Neutrophil (primary cell): ENCODE measurements around the gene MUS81.

Source experiments
- H3K27ac ChIP-seq: fragments of 200-600 bp; sonication (generic); 2 replicates; pipeline ENCODE4 v1.5.1; 2016; ENCODE audit warnings: mild to moderate bottlenecking, moderate library complexity
- H3K27me3 ChIP-seq: fragments of 200-600 bp; sonication (generic); 2 replicates; pipeline ENCODE4 v1.6.0; 2016; ENCODE audit warnings: mild to moderate bottlenecking
- H3K36me3 ChIP-seq: fragments of 200-600 bp; sonication (generic); 2 replicates; pipeline ENCODE4 v1.5.1; 2017
- H3K4me1 ChIP-seq, 2 experiments: fragments of 200-600 bp in 1 of 2; sonication (generic) in 1 of 2; 1 replicate in 1 of 2; 2 replicates in 1 of 2; pipeline versions ENCODE4 v1.5.1 to v1.6.1; 2013 to 2016; ENCODE audit warnings: low read depth in 1 of 2, low read length in 1 of 2, mild to moderate bottlenecking in 1 of 2, moderate library complexity in 1 of 2; ENCODE audit not compliant: control insufficient read depth in 1 of 2, insufficient read depth in 1 of 2
- H3K4me3 ChIP-seq, 2 experiments: fragments of 200-600 bp in 1 of 2; sonication (generic) in 1 of 2; 1 replicate in 1 of 2; 2 replicates in 1 of 2; pipeline ENCODE4 v1.5.1; 2013 to 2016; ENCODE audit warnings: low read depth in 1 of 2, low read length in 1 of 2, mild to moderate bottlenecking in 1 of 2, moderate library complexity in 1 of 2
- H3K9me3 ChIP-seq: fragments of 200-600 bp; sonication (generic); 2 replicates; pipeline ENCODE4 v1.5.1; 2016
- TF ChIP-seq, protein P1 (sequence below): fragments of 200-600 bp; sonication (generic); IDR thresholded peaks from 2 replicates; pipeline ENCODE4 v1.5.1; 2016; ENCODE audit warnings: antibody characterized with exemption

The MUS81 gene

DNA sequence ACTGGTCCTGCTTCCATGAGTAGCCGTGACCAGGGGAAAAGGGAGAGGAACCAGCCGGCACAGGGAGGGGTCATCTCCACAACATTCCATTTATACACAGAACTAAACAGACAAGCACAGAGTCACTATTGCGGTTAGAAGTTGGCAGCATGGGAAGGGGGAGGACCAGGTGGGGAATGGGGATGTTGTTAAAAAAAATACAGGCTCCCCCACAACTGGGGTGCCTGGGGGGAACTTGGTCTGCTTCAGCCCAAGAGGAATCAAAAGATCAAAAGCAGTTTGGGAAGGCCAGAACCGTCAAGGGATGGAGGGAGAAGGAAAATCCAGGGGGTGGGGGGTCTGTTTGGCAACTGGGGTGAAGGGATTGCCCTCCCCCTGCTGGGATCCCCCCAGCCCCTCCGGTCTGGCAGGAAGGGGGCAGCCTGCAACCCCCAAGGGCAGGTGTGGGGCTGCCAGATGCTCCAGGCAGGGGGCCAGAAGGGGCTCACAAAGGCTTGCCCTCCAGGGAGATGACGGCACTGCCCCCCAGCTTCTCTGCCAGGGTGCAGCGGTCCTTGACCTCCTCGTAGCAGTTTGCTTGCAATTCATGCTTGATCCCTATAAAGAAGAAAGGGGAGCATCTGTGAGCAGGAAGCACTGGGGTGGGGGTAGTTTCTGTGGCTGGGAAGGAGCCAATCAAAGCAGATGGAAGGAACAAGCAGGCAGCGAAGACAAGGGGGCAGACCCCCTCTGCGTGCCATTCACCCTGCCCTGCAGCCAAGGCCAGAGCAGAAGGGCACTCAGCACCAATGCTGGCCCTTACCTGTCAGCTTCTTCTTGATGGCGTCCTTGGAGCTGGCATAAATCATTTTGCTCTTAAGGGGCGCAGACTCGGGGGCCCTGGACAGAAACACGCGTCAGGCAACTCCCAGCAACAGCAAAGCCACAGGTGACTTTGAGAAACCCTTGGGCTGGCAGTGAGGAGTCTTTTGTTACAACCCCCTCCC lies 5.1 kb upstream of the MUS81 start:
- no peaks in the 10 kb centered on the region for H3K9me3 ChIP-seq
- H3K27me3 ChIP-seq: no peaks in the 10 kb centered on the region
- peaks cover 62% of the 10 kb centered on the region for H3K36me3 ChIP-seq
- H3K4me1 ChIP-seq: peaks cover 46 to 51% of the 10 kb centered on the region in 2 experiments
- TF ChIP-seq, protein P1, sequence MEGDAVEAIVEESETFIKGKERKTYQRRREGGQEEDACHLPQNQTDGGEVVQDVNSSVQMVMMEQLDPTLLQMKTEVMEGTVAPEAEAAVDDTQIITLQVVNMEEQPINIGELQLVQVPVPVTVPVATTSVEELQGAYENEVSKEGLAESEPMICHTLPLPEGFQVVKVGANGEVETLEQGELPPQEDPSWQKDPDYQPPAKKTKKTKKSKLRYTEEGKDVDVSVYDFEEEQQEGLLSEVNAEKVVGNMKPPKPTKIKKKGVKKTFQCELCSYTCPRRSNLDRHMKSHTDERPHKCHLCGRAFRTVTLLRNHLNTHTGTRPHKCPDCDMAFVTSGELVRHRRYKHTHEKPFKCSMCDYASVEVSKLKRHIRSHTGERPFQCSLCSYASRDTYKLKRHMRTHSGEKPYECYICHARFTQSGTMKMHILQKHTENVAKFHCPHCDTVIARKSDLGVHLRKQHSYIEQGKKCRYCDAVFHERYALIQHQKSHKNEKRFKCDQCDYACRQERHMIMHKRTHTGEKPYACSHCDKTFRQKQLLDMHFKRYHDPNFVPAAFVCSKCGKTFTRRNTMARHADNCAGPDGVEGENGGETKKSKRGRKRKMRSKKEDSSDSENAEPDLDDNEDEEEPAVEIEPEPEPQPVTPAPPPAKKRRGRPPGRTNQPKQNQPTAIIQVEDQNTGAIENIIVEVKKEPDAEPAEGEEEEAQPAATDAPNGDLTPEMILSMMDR: no peak
- peak overlapping the region; percentile 96 for H3K27ac ChIP-seq
- peak overlapping the region in 1 of 2 experiments; percentile 97 for H3K4me3 ChIP-seq

DNA sequence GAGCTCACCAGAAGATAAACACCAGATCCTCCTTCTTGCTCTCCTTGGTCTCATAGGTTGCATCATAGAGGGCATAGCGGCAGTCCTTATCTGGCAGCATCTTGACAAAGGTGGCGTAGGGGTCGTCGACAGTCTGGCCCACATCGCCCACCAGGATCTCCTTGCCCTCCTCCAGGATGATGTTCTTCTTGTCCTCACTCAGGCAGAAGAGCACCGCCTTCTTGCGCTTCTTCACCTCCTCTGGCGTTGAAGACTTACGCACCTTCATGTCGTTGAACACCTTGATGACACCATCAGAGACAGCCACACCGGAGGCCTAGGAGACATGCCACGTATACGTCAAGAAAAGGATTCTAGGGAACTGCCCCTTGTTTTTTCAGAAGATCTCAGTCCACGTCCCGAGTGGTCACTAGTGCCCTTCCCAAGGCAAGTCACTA lies 4.3 kb upstream of the MUS81 start:
- H3K9me3 ChIP-seq: no peaks in the 10 kb centered on the region
- H3K36me3 ChIP-seq: peaks cover 54% of the 10 kb centered on the region
- H3K27me3 ChIP-seq: no peaks in the 10 kb centered on the region
- TF ChIP-seq, protein P1: no peak
- H3K27ac ChIP-seq: peak overlapping the region; percentile 96
- H3K4me3 ChIP-seq: peak overlapping the region; percentile 97 to 98
- peaks cover 52 to 54% of the 10 kb centered on the region in 2 experiments for H3K4me1 ChIP-seq

DNA sequence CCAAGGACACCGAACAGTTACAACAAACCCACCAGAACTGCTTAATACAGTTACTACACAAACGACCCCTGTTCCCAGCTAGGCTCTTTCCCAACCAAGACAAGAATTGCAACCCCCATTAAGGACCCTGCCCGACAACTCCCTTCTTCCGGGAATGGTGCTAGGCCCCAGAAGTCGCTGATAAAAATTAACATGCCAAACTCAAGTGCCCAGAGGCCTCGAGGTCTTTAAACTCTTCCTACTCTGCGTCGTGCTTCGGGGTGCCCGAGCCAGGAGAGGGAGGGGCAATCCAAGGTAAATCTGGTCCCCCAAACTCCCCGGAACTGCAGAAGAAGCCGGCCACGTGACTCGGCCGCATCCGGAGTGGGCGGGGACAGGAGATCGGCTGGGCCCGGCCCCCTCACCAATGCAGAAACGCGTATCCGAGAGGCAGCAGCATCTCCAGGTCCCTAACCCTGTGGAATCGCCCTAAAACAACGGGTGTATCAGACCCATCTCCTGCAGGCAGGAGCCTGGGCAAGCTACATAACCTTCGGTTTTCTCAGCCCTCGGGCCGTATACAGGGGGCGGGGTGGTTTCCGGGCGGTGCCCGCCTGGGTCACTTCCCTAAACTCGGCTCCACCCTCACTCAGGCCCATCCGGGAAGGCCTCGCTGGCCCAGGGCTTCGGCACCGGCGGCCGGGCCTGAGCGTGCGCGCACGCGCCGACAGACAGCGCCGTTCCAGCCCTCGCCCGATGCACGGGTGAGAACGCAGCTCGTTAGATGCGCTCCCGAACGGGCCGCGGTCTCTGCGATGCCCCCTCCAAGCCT lies 3.3 kb upstream of the MUS81 start:
- no peaks in the 10 kb centered on the region for H3K9me3 ChIP-seq
- H3K4me1 ChIP-seq: peaks cover 62 to 63% of the 10 kb centered on the region in 2 experiments
- H3K36me3 ChIP-seq: peaks cover 45% of the 10 kb centered on the region

DNA sequence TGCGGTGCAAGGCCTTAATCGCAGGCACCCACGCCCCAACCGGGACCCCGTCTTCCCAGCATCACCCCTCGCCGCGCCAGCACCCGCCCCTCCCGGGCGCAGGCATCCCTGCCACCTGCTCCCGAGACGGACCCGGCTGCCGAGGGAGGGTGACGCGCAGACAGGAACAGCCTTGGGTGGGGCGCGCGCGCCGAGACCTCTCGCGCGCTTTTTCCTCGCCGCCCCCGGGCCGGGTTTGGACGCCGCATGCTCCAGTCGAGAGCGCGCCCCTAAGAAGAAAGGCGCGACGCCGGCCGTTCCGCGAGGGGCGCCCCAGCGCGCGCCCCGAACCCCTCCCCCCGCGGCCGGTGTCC lies 2.8 kb upstream of the MUS81 start:
- peak overlapping the region; percentile 97 to 98 for H3K4me3 ChIP-seq
- H3K36me3 ChIP-seq: peaks cover 43% of the 10 kb centered on the region
- H3K27ac ChIP-seq: peak overlapping the region; percentile 96
- no peaks in the 10 kb centered on the region for H3K9me3 ChIP-seq
- no peaks in the 10 kb centered on the region for H3K27me3 ChIP-seq
- TF ChIP-seq, protein P1: no peak
- peaks cover 64 to 69% of the 10 kb centered on the region in 2 experiments for H3K4me1 ChIP-seq

More for the DNA sequence above, 3.3 kb upstream of the MUS81 start:
- TF ChIP-seq, protein P1: peak; percentile 23
- peak overlapping the region; percentile 96 for H3K27ac ChIP-seq
- no peaks in the 10 kb centered on the region for H3K27me3 ChIP-seq
- peak overlapping the region; percentile 97 to 98 for H3K4me3 ChIP-seq

DNA sequence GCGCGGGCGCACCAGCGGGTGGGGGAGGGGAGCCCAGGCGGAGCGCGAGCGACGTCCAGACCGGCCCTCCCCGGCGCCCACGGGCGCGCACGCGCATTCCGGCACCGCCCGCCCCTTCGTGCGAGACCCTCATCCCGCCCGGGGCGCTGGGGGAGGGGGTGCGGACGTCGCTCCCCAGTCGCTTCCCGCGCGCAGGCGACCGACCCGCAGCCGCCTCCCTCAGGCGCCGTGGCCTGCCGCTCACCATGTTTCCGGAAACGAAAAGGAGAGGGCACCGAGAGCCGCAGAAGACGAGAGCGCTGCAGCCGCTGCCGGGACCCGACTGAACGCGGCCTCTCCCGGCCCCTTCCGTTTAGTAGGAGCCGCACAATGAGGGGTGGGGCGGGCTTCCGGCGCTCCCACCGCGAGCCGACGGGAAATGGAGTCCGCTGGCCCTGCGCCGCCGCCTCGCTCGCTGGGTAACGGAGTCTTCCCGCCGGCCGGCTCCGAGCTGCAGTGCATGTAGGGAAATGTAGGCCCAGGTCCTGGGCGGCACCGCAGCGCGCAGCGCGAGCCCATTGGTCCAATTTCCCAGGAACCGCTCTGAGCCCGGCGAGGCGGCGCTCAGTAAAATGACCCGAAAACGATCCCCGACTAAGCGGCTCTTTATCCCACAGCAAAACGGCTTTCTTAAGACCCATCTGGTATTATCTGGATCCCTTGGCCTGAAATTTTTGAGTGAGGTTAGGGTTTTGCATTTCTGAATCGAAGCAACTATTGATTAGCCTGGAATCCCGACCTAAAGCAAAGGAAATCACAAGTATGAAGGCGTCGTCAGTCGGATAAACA lies 2.2 kb upstream of the MUS81 start, which contains the start of gene CFL1:
CFL1 (minus strand) TSS at position 328 of the 828 bp plus-strand sequence; CDS start at position 247, 81 bp downstream.
- Histone ChIP-seq H3K36me3 (peaks cover 43% of the 10 kb centered on the region), H3K9me3 (no peaks in the 10 kb centered on the region), H3K27ac (peak within 1 kb of the TSS; percentile 96), H3K27me3 (no peaks in the 10 kb centered on the region), H3K4me1 (peaks cover 64 to 70% of the 10 kb centered on the region in 2 experiments), H3K4me3 (peak within 1 kb of the TSS; percentile 97 to 98)
- TF ChIP-seq, protein P1: peak; percentile 48
